GM19395 (cell line): Measurements from ENCODE around the gene YIPF1.
A peak's percentile ranks its signal among the peaks of the same experiment; 100 is the strongest.
"Not testable (repeated sequence)": the region's sequence is repeated elsewhere in the genome, so short reads cannot be mapped to it uniquely, and the experiment has no call there.

Experiments used
- ATAC-seq: cut with Tn5 transposase; IDR thresholded peaks from one replicate; pipeline ENCODE4 v1.9.1; 2021; ENCODE audit warnings: mild to moderate bottlenecking, moderate library complexity; ENCODE audit not compliant: unreplicated experiment

YIPF1 gene

DNA sequence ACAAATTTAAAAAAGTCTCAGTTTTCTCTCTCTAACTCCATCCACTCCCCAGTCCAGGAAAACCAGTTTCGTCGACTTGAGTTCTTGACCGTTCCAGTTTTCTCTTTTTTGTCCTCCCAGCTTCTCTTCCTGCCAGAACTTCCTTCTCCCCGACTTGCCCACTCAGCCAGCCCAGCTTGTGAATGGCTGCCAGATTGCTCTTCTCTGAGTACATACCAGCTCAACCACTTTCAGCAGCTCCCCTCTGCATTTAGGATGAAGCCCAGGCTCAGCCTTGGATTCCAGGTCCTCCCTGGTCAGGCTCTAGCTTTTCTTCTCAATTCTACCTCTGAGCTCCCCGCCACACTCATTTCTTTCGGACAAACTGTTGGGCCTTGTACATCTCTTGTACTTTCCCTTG, 5.8 kb upstream of the YIPF1 start:
- no peak for ATAC-seq

DNA sequence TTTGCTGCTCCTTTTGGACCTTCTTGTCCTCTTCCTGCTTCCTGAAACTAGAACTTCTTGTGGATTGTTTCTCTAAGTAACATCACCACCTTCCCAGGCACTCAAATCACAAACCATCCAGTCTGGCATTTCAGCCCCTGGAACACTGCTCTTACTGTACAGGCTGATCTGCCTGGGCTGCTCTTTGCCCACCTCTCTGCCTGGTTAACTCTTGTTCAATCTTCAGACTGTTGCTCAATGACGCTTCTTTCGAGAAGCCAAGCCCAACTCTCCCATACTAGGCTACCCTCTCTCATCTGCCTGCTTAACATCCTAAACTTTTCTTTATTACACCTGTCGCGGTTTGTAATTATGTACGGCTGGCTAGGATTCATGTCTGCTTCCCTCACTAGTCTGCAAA, 5.0 kb upstream of the YIPF1 start:
- no peak for ATAC-seq

DNA sequence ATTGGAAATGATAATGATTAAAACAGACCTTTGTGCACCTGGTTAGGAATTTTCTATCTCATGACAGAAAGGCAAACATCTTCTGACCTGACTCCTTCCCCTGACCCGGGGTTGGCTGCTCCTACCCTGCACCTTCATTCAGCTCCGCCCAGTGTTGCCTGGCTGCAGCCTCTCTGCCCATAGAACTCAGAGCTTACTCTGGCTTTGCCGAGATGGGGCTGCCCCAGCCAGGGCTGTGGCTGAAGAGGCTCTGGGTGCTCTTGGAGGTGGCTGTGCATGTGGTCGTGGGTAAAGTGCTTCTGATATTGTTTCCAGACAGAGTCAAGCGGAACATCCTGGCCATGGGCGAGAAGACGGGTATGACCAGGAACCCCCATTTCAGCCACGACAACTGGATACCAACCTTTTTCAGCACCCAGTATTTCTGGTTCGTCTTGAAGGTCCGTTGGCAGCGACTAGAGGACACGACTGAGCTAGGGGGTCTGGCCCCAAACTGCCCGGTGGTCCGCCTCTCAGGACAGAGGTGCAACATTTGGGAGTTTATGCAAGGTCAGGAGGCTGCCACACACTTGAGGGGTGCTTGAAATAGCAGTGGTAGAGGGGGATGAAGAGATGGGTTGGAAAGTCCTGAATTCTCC, 4.5 kb upstream of the YIPF1 start, which contains the start of gene DIO1:
TSS of gene DIO1 (plus strand) at position 189 of the 638 bp plus-strand sequence. CDS start at position 213, 24 bp downstream.
- ATAC-seq: no peak

DNA sequence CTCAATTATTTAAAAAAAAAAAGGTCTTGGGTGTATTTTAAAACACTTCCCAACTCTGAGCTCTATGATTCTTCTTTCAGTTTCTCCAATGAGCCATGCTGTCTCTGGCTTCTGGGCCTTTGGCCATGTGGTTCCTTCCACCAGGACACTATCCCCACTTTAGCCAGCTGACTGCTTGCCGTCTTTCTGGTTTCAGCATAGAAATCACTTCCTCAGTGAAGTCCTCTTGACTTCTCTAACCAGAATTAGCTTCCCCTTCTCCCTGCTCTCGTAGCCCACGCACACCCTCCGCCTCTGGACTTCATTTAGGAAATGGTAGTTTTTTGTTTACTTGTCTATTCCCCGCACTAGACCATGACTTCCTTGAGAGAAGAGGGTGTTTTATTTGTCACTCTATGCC, 3.3 kb upstream of the YIPF1 start:
- ATAC-seq: no peak

DNA sequence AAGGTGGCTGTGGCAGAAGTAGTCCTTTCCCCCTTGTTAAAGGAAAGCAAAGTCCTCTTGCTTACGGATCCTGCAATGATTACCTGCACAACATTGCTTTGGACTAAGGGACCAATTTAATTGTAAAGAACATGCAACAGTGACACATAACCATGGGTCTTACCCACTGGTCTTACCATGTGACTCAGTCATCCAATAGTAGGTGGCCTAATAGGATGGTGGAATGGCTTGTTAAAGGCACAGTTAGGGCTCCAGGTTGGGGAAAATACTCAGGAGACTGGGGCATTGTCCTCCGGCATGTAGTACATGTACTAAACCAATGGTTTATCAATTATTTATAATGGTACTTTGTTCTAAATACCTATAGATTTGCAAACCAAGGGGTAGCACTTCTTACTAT, 2.1 kb upstream of the YIPF1 start:
- ATAC-seq: no peak

DNA sequence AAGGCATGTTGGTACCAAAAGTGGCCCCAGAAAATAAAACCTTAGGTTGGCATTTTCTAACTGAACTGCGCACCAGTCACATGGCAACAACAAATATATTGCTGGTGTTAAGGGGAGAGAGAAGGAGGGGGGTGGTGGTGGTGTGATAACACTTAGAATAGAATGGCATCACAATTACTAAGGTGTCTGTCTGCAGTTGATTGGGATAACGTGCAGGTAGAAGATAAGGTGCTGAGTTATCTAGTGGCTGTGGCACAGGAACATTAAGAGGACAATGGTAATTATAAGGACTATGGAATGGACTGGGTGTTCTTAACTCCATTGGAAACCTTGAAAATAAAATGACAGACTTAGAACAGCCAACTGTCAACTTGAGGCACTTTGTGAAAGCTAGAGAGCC, 1.4 kb upstream of the YIPF1 start:
- no peak for ATAC-seq

DNA sequence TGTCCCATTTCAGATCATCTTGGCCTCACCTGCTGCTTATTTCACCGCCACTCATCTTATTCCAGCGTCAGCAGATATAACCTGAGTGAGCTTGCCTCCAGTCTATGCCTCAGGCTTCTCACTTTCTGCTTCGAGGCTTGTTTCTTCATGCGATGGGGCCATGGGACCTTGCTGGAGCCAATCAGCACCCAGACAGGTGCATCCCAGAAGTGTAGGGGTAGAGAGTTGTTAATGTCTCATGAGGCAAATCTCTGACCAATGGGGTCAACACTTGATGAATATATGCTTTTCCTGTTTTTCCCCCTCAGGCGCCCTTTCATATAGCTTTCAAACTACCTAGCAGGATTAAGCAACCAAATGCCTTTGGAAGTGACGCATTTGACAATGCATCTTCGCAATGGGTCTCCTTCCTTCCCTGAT, 935 bp upstream of the YIPF1 start:
- ATAC-seq: peak; percentile 19

DNA sequence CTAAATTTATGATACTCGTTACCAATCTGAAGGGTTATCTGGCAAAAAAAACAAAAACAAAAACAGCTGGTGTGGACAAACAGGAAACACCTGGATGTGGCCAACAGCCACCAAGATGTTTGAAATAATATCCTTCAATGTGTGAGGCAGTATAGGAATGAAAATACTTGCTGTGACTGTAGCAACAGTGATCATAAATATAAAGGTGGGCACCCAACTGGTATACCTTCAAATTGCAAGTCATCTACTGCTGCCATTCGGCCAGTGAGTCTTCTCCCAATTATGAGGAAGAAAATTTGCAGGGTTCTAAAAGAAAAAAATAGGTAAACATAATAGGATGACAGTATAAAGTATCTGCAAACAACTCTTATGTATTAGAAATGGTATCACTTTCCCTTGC, 916 bp downstream of the YIPF1 start:
- no peak for ATAC-seq

DNA sequence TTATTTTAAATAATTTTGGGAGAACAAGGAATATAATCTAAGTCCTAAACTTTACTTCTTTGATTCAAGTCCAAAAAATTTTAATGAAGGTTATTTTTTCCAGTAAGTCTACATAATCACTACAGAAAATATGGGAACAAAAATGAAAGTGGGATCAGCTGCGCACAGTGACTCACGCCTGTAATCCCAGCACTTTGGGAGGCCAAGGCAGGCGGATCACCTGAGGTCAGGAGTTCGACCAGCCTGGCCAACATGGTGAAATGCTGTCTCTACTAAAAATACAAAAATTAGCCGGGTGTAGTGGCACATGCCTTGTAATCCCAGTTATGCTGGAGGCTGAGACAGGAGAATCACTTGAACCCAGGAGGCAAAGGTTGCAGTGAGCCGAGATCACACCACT, 6.0 kb downstream of the YIPF1 start:
- not testable (repeated sequence) for ATAC-seq

DNA sequence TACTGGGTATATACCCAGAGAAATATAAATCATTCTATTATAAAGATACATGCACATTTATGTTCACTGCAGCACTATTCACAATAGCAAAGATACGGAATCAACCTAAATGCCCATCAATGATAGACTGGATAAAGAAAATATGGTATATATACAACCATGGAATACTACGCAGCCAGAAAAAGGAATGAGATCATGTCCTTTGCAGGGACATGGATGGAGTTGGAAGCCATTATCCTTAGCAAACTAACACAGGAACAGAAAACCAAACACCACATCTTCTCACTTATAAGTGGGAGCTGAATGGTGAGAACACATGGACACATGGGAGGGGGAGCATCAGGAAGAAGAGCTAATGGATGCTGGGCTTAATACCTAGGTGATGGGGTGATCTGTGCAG, 7.7 kb downstream of the YIPF1 start:
- ATAC-seq: not testable (repeated sequence)

DNA sequence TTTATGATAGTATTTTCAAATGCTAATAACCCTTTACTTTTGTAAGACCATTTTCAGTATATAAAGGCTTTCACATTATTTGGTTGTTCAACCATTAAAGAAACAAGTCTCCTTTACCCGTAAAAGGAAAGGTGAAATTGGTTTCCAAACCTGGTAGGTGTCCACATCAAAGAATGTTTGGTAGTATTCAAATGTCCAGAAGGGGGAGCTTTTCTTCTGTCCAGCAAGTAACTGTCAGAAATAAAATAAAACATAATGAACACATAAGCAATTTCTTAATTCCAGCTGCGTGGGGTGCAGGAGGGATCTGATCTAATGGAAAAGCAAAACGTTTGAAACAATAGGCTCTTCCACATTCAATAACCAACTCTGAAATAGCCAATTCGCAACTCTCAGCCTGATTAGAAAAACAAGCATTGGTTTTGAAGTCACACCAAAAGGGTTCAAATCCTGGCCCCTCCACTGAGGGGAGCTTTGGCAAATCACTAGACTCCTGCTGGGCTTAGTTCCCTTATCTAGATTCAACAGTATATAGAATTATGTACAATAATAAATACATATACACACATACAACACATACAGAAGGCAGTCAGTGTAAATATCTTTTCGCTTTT, 11.0 kb downstream of the YIPF1 start:
- no peak for ATAC-seq

DNA sequence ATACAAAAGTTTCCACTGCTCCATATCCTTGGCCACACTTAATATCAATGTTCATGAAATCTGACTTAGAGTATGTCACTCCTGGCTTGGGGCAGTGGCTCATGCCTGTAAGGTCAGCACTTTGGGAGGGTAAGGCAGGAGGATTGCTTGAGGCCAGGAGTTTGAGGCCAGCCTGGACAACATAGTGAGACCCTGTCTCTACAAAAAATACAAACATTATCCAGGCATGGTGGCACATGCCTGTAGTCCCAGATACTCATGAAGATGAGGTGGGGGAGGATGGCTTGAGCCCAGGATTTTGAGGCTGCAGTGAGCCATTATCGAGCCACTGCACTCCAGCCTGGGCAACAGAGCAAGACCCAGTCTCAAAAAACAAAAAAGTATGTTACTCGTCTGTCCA, 14.4 kb downstream of the YIPF1 start:
- not testable (repeated sequence) for ATAC-seq

DNA sequence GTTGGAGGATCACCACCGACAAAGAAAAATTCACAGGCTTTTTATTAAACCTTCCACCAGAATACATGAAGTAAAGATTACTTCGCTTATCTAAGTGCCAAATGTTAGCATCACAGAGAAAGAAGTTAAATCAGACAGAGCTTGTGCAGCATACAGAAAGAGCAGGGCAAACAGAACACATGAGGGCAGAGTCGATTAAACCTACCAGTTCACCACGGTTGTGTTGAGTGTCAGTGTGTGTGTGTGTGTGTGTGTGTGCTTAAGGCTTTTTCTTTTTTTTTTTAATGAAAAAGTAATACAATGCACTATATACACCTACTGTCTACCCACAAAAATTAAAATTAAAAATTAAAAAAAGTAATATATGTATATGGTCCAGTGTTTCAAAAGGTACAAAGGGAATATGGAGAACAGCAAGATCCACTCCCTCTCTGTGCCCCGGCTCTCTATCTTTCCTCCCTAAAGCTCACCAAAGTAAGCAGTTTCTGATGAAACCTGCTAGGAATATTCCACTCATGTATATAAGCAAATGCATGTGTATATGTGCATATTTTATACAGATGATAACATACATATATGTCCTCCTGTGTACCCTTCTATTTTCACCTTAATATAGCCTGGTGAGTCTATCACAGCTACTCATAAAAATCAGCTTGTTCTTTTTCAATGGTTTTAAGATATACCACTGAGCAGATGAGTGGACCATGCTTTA, 17.7 kb downstream of the YIPF1 start:
- no peak for ATAC-seq

DNA sequence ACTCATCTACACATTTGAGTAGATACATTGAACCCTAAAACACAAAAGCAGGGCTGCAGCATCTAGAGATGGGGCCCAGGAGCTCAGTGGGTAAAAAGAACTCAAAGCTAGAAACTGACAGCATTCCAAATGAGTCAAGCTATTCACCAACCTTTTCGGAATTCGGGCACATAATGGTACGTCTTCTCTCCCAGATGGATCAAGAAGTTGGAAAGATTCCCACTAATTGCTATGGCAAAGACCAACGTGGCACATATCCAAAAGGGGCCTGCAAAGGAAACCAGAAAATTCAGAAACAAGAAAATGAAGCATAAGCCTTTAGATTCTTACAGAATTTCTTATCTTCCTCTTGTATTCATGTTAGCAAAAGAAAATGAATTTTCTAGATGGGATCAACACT, 18.4 kb downstream of the YIPF1 start:
- ATAC-seq: no peak

DNA sequence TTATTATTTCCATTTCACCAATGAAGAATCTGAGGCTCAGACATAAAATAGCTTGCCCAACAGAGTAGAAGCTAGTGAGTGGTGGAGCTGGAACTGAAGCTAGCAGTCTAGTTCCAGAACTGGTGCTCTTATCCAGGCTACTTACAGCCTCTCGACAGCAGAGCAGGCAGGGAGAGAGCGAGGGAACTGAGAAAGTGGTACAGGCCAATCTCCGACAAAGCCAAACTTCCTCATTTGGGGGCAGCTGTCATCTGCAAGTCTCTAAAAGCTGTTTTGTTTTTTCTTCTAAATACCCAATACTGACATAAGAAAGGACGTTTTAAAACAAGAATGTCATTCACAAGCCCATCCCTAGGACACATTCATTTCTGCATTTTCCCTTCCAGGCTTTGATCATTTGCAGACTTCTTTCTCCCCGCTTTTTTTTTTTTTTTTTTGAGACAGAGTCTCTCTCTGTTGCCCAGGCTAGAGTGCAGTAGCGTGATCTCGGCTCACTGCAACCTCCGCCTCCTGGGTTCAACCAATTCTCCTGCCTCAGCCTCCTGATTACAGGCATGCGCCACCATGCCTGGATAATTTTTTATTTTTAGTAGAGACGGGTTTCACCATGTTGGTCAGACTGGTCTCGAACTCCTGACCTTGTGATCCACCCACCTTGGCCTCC, 20.0 kb downstream of the YIPF1 start:
- peak; percentile 84 for ATAC-seq

DNA sequence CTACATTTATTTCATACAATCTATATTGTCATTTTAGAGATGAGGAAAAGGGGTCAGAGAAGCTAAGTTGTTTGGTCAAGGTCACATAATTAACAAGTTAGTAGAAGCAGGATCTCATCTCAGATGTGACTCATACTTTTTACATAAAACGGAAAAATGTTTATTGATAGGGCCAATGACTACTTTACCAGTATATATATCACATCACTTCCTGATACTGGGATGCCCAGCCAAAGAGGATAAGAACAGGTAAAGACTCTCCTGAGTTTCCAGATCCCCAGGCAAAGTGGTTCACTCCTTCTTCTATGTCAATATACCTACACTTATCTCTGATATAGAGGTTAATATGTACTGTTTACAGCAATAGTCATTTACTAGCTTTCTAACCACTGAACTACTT, 21.0 kb downstream of the YIPF1 start:
- ATAC-seq: no peak

DNA sequence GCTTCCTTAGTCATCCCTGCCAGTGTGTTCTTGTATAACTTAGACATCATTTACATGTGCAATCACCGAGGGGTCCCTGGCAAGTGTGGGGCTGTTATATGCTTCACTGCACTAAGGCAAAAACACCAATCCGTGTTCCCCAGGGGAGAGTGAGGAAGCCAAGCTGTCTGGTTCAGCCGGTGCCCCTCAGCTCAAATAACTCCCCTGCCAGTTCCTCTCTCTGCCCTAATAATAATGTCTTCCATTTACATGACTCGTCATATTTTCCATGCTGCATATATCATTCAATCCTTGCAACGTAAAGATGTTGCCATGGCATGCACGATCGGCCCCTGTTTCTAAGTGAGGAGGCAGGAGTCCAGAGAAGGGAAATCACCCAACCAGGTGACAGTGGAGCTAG, 27.1 kb downstream of the YIPF1 start:
- ATAC-seq: no peak

DNA sequence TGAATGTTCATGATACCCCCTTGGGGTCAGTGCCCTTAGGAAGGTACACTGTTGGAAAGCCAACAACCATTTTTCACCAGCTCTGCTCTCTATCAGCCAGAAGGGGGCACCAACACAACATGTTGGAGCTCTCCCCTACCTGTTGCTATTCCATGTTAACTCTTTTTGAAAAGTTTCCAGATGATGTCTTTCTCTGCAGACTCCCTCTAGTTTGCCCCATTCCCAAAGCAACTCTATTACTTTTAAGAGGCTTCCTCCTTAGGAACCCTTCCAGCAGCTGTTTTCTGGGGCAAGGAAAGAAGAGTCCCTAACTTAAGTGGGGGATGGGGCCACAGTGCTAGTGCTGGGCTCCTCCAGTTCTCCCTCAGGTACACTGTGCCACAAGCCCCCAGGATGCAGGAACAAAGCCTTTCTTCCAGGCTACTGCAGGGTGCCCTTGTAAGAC, 28.6 kb downstream of the YIPF1 start:
- peak; percentile 76 for ATAC-seq

DNA sequence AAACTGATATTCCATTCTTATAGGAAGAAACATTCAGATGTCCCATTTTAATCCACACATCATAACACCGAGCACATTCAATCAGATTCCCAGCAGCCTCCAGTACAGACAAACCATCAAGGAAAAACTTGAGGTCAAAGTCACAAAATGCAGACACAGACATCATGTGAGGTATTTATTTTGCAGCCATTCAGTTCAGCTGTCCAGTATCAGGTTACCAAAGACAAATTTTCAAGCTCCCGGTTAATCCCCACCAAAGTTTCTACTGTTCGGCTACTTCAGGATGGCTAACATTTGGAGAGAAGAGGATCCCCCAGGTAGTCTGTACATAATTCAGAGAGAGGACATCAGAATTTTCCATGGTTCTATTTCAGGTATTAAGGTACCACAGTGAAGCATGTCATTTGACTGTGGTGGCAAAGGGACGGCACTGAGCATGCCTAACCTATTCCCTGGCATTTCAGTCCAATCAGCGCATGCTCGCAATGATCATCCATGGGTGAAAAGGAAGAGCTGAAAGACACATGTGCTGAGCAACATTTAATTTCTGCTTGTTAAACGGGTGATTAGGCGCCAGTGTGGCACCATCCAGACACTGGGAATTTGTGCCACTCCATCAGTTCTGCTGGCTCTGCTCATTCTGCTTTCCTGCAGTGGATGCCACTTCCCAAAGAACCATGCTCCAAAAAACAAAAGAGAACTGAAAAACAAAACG, 37.9 kb downstream of the YIPF1 start:
- ATAC-seq: no peak

DNA sequence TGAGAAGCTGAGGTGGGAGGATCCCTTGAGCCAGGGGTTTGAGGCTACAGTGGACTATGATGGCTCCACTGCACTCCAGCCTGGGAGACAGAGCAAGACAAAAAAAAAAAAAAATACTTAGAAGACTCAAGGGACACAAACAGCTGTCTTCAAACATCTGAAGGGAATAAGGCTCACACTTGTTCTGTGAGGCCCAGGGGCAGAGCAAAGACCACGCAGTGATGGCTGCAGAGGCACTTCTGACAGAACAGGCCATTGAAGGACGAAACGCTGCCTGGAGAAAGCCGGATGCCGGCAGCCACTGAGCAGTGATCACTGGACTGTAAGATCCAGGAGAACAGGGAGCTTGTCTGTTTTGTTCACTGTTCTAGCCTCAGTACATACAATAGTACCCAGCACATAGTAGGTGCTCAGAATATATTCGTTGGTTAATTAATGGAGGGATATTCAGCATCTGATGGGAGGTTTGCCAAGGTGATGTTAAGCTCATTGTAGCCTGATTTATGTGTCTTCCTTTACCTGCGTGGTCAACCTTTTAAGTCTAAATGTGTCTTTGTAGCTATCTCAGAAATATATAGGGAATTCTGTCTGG, 39.4 kb downstream of the YIPF1 start:
- no peak for ATAC-seq

DNA sequence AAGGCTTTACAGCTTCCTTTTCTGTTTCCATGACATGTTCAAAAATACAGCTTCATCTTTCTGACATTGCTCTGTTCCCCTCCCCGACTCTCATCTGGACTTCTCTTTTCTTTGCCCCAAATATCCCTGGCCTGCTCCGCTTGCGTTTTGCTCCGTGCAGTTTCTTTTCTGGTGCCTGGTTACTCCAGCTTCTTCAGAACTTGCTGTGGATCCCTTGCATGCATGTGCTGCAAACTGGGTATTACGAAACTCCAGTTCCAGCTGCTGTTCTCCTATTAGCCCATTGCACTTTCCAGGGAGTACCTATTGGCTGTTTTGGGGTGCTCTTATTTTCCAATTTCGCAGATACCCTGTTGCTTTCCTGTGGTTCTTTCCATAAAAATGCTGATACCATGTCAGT, 41.6 kb downstream of the YIPF1 start:
- no peak for ATAC-seq
